PC-9 (cell line): Measurements from ENCODE around the gene BUB1.

ENCODE experiments used
- EZH2 ChIP-seq: fragments of 200-600 bp; sonication (generic); IDR thresholded peaks from 2 replicates; pipeline ENCODE4 v1.8.0; 2017; ENCODE audit warnings: antibody characterized with exemption, low read depth
- TF ChIP-seq, protein P1 (sequence below): fragments of 200-600 bp; sonication (generic); conservative IDR thresholded peaks from 2 replicates; pipeline ENCODE4 v1.6.1; 2017; ENCODE audit warnings: mixed run types, antibody characterized with exemption, mild to moderate bottlenecking, moderate library complexity

DNA sequence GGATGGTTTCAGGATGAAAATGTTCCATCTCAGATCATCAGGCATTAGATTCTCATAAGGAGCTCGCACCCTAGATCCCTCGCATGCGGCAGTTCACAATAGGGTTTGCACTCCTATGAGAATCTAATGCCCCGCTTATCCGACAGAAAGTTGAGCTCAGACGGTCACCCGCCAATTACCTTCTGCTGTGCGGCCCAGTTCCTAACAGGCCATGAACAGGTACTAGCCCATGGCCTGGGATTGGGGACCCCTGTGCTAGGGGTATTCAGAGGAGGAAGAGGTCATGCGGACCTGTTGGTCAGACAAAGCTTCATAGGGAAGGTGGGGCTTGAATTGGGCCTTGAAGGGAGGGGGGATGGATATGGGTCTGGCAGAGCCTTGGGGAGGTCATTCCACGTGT is 4.4 kb upstream of the BUB1 start:
- TF ChIP-seq, protein P1, sequence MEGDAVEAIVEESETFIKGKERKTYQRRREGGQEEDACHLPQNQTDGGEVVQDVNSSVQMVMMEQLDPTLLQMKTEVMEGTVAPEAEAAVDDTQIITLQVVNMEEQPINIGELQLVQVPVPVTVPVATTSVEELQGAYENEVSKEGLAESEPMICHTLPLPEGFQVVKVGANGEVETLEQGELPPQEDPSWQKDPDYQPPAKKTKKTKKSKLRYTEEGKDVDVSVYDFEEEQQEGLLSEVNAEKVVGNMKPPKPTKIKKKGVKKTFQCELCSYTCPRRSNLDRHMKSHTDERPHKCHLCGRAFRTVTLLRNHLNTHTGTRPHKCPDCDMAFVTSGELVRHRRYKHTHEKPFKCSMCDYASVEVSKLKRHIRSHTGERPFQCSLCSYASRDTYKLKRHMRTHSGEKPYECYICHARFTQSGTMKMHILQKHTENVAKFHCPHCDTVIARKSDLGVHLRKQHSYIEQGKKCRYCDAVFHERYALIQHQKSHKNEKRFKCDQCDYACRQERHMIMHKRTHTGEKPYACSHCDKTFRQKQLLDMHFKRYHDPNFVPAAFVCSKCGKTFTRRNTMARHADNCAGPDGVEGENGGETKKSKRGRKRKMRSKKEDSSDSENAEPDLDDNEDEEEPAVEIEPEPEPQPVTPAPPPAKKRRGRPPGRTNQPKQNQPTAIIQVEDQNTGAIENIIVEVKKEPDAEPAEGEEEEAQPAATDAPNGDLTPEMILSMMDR = no peak
- TF ChIP-seq EZH2 = no peak
